Glutamatergic neuron (in vitro differentiated cells): ENCODE results near the gene MFSD6L. TPM values are rescaled to one million over a fixed set of nuclear protein-coding genes. Genes with fewer than 3 reads are reported as not detected.

Source experiments
- DNase-seq: peaks from one replicate; pipeline ENCODE4 v3.0.0; 2022
- H3K27ac Mint-ChIP-seq: one replicate; pipeline ENCODE4 v1.8.0; 2020; ENCODE audit warnings: mild to moderate bottlenecking, mixed read lengths, inconsistent platforms; ENCODE audit not compliant: unreplicated experiment
- H3K27me3 Mint-ChIP-seq: one replicate; pipeline ENCODE4 v1.8.0; 2020; ENCODE audit warnings: mild to moderate bottlenecking, moderate library complexity, mixed read lengths, inconsistent platforms; ENCODE audit not compliant: unreplicated experiment
- H3K36me3 Mint-ChIP-seq: one replicate; pipeline ENCODE4 v1.8.0; 2020; ENCODE audit warnings: mild to moderate bottlenecking, mixed read lengths, inconsistent platforms; ENCODE audit not compliant: unreplicated experiment
- H3K4me1 Mint-ChIP-seq: one replicate; pipeline ENCODE4 v1.8.0; 2020; ENCODE audit warnings: mild to moderate bottlenecking, low read depth, mixed read lengths, inconsistent platforms; ENCODE audit not compliant: unreplicated experiment
- H3K4me3 Mint-ChIP-seq: one replicate; pipeline ENCODE4 v1.8.0; 2020; ENCODE audit warnings: mild to moderate bottlenecking, mixed read lengths, inconsistent platforms; ENCODE audit not compliant: unreplicated experiment
- H3K9me3 Mint-ChIP-seq: one replicate; pipeline ENCODE4 v1.8.0; 2020; ENCODE audit warnings: mild to moderate bottlenecking, moderate library complexity, mixed read lengths, inconsistent platforms; ENCODE audit not compliant: unreplicated experiment
- CTCF ChIP-seq: fragments of 200-600 bp; sonication (generic); IDR thresholded peaks from one replicate; pipeline ENCODE4 v1.5.0; 2021; ENCODE audit not compliant: partially characterized antibody, unreplicated experiment
- total RNA-seq: library from RNA; stranded (reverse); fragmentation: NEBNext Ultra II Directional; extraction: Animal tissue kit (Norgen Biotek cat#: 25700); gene quantifications from one replicate; pipeline ENCODE4 v1.2.1, GENCODE V29; 2021; ENCODE audit not compliant: unreplicated experiment

MFSD6L gene
- total RNA-seq, 1 donor from 2014 or later, result not detected

GRCh38 chr17:8799570-8800212 lies 526 bp upstream of the MFSD6L start:
- H3K27ac Mint-ChIP-seq, result no peak overlapping the region

GRCh38 chr17:8798176-8798845 lies 854 bp downstream of the MFSD6L start:
- no peak for DNase-seq
- no peak for TF ChIP-seq CTCF
- H3K4me3 Mint-ChIP-seq, result peak overlapping the region; percentile 52
- H3K36me3 Mint-ChIP-seq, result no peaks in the 10 kb centered on the region
- no peaks in the 10 kb centered on the region for H3K9me3 Mint-ChIP-seq
- H3K27me3 Mint-ChIP-seq, result peaks cover 5% of the 10 kb centered on the region
- H3K4me1 Mint-ChIP-seq, result no peaks in the 10 kb centered on the region
- H3K27ac Mint-ChIP-seq, result no peak overlapping the region

More at GRCh38 chr17:8799570-8800212, 526 bp upstream of the MFSD6L start:
- TF ChIP-seq CTCF, result no peak
- no peaks in the 10 kb centered on the region for H3K36me3 Mint-ChIP-seq
- peaks cover 5% of the 10 kb centered on the region for H3K27me3 Mint-ChIP-seq
- no peak overlapping the region for H3K4me3 Mint-ChIP-seq
- no peaks in the 10 kb centered on the region for H3K9me3 Mint-ChIP-seq
- no peaks in the 10 kb centered on the region for H3K4me1 Mint-ChIP-seq
- DNase-seq, result no peak

GRCh38 chr17:8797621-8798175 lies 1.5 kb downstream of the MFSD6L start:
- Mint-ChIP-seq H3K27ac (no peak overlapping the region), H3K4me3 (no peak overlapping the region), H3K36me3 (no peaks in the 10 kb centered on the region), H3K4me1 (no peaks in the 10 kb centered on the region), H3K9me3 (no peaks in the 10 kb centered on the region), H3K27me3 (peaks cover 5% of the 10 kb centered on the region)
- no peak for TF ChIP-seq CTCF
- DNase-seq, result no peak

GRCh38 chr17:8794636-8795035 lies 4.5 kb downstream of the MFSD6L start:
- TF ChIP-seq CTCF, result no peak
- H3K36me3 Mint-ChIP-seq, result no peaks in the 10 kb centered on the region
- H3K27me3 Mint-ChIP-seq, result no peaks in the 10 kb centered on the region
- H3K27ac Mint-ChIP-seq, result no peak overlapping the region
- H3K4me3 Mint-ChIP-seq, result no peak overlapping the region
- no peaks in the 10 kb centered on the region for H3K4me1 Mint-ChIP-seq
- DNase-seq, result no peak
- H3K9me3 Mint-ChIP-seq, result no peaks in the 10 kb centered on the region

GRCh38 chr17:8793649-8794048 lies 5.5 kb downstream of the MFSD6L start:
- Mint-ChIP-seq H3K27ac (no peak overlapping the region), H3K27me3 (no peaks in the 10 kb centered on the region), H3K4me3 (no peak overlapping the region), H3K4me1 (no peaks in the 10 kb centered on the region), H3K36me3 (no peaks in the 10 kb centered on the region), H3K9me3 (no peaks in the 10 kb centered on the region)
- TF ChIP-seq CTCF, result no peak
- DNase-seq, result no peak
